T-helper 1 cell treated with Interleukin-12 subunit alpha and Interleukin-12 subunit beta and Interleukin-4 antibody, amounts not matched to agents 30 μg/mL and 1 μg/mL, for 36 hours (primary cell): ENCODE results near the gene PCDH12.

Experiments
- H3K27ac Mint-ChIP-seq: one replicate; pipeline ENCODE4 v1.8.0; 2021; ENCODE audit warnings: mild to moderate bottlenecking, mixed read lengths
- H3K27me3 Mint-ChIP-seq: one replicate; pipeline ENCODE4 v1.8.0; 2021; ENCODE audit warnings: low read depth, mixed read lengths
- H3K36me3 Mint-ChIP-seq: one replicate; pipeline ENCODE4 v1.8.0; 2021; ENCODE audit warnings: low read depth, mixed read lengths
- H3K4me1 Mint-ChIP-seq: one replicate; pipeline ENCODE4 v1.8.0; 2021; ENCODE audit warnings: low read depth, mixed read lengths
- H3K4me3 Mint-ChIP-seq: one replicate; pipeline ENCODE4 v1.8.0; 2021; ENCODE audit warnings: mild to moderate bottlenecking, moderate library complexity, mixed read lengths
- H3K9me3 Mint-ChIP-seq: one replicate; pipeline ENCODE4 v1.8.0; 2021; ENCODE audit warnings: mixed read lengths

The PCDH12 gene

DNA sequence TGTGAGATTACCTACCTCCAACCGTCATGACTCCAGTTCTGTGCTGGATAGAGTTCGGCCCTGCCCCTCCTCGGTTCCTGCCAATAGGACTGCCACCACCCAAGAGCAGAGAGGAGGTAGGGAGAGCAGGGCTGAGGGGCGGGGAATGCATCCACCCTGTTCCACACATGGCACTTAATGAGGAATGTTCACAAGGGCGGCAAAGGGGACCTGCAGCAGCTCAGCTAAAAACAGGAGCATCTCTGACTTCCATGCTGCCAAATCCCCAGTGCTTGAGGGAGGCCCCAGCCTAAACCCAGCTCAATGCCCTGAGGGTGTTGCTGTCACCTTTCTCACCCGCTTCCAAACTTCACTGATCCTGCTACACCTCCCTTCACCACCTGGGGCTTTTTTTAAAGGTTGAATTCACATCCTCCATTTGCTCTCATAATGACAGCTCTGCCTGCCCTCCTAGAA lies 42.1 kb downstream of the PCDH12 start:
- H3K27me3 Mint-ChIP-seq = peaks cover 49% of the 10 kb centered on the region
- H3K9me3 Mint-ChIP-seq = no peaks in the 10 kb centered on the region
- H3K4me3 Mint-ChIP-seq = no peak overlapping the region
- H3K27ac Mint-ChIP-seq = no peak overlapping the region
- H3K4me1 Mint-ChIP-seq = peaks cover 6% of the 10 kb centered on the region
- H3K36me3 Mint-ChIP-seq = peaks cover 2% of the 10 kb centered on the region

DNA sequence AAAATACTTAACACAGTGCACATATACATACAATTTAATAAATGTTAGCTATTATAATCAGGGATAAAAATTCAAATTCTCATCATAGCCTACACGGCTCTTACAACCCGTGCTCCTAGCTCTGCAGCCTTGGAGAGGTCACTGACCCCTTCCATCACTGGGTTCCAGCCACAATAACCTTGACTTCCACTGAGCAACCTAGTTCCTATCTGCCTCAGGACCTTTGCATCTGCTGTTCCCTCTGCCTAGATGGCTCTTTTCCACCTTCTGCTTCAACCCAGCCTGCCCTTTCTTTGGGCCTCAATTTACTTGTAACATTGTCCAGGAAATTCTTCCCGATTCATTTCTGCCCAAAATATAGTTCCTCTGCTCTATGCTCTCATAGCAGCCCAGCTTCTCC lies 43.2 kb downstream of the PCDH12 start:
- H3K9me3 Mint-ChIP-seq = no peaks in the 10 kb centered on the region
- H3K27me3 Mint-ChIP-seq = peaks cover 54% of the 10 kb centered on the region
- H3K4me1 Mint-ChIP-seq = peaks cover 6% of the 10 kb centered on the region
- H3K4me3 Mint-ChIP-seq = no peak overlapping the region
- no peak overlapping the region for H3K27ac Mint-ChIP-seq
- peaks cover 2% of the 10 kb centered on the region for H3K36me3 Mint-ChIP-seq

DNA sequence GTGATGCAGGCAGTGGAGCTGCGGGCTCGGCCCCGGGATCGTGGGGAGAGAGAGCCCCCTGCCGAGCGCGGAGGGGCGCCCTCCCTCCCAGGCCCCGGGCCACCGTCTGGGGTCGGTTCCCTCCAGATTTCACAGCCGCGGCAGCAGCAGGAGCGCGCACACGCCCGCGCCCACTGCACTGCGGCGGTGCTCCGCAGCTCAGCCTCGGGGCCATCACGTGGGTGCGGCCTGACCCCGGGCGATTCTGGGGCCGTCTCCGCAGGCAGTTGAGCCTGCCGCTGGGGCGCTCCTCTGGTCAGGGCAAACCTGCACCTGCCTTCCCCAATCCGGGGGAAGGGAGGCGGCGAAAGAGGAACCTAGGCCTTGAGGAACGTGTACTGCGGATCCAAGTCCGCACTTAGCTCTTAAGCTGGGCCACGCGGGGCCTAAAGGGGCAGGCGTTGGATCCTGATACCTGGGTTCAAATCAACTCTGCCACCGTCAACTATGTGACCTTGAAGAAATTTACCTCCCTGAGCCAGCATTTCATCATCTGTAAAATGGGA lies 43.7 kb downstream of the PCDH12 start:
- no peak overlapping the region for H3K4me3 Mint-ChIP-seq

DNA sequence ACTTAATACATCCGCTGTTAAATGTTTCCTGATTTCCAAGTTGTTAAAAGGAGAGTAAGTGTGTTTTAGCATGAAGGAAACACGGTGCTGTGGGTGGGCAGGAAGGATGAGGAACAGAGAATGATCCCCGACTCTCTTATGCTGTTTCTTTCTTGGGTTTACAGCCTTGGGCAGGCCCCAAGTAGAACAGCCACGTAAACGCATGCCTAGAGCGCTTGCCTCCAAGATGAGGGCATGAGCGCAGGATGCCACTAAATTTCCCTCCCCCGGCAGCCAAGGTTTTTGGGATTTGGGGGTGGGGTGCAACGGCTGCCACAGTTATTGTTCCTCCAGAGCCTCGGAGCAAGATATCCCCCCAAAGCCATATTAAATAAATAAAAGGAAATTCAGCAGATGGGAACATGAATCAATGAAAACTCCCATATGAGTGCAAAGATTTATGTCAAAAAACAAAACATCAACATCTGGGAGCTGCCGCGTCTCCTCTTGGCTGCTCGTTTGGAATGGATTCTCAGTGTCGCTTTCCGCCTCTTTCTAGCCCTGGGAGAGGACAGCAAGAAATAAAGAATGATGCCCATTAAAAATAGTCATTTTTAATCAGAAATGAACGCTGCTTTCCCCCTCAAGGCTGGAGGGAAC lies 44.3 kb downstream of the PCDH12 start:
- Mint-ChIP-seq H3K9me3 (no peaks in the 10 kb centered on the region), H3K27me3 (peaks cover 54% of the 10 kb centered on the region), H3K36me3 (peaks cover 2% of the 10 kb centered on the region), H3K4me1 (peaks cover 6% of the 10 kb centered on the region), H3K4me3 (peak overlapping the region; percentile 35), H3K27ac (no peak overlapping the region)

More for the DNA sequence above, 43.7 kb downstream of the PCDH12 start:
- Mint-ChIP-seq H3K27me3 (peaks cover 54% of the 10 kb centered on the region), H3K36me3 (peaks cover 2% of the 10 kb centered on the region), H3K4me1 (peaks cover 6% of the 10 kb centered on the region), H3K9me3 (no peaks in the 10 kb centered on the region), H3K27ac (no peak overlapping the region)

DNA sequence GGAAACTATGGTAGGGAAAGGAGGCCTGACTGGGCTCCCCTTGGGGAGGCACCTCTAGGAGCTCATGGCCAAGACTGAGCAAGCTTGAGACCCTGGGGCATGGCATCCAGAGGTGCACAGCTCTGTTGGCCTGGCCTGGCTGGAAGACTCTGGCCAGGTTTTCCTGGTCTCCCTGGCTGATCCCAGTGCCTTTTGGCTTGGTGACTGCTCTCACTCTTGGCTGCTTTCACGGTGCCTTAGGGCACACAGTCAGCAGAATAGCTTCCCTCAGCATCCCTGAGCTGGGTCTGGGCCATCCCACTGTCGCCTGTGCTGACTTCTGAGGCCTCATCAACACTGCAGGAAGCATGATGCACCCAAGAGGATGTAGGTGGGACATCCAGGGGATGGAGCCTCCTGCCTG lies 47.7 kb downstream of the PCDH12 start:
- Mint-ChIP-seq H3K4me3 (no peak overlapping the region), H3K27me3 (peaks cover 41% of the 10 kb centered on the region), H3K36me3 (peaks cover 2% of the 10 kb centered on the region), H3K27ac (no peak overlapping the region), H3K9me3 (no peaks in the 10 kb centered on the region), H3K4me1 (peaks cover 6% of the 10 kb centered on the region)

DNA sequence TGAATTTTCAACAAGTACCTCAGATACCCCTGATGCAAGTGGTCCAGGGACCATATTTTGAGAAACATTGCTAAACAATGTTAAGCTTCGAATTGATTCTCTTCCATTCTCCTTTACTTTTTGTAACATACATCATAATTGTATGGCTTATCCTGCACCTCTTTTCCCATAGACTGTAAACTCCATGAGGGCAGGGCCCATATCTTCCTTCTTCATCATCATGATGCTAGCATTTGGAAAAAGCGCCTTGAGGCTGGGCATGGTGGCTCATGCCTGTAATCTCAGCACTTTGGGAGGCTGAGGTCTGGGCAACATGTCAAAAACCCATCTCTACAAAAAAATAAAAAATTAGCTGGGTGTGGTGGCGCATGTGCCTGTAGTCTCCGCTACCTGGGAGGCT lies 48.8 kb downstream of the PCDH12 start:
- Mint-ChIP-seq H3K9me3 (no peaks in the 10 kb centered on the region), H3K27ac (no peak overlapping the region)

DNA sequence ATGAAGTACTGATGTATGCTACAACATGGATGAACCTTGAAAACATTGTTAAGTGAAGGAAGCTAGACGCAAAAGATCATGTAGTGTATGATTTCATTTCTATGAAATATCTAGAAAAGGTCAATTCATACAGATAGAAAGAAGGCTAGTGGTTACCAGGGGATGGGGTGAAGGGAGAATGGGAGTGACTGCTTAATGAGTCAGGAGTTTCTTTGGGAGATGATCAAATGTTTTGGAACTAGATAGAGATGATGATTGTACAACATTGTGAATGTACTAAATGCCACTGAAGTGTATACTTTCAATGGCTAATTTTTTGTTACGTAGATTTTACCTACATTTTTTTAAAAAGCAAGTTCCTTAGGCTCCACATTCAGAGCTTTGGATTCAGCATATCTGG lies 49.2 kb downstream of the PCDH12 start:
- Mint-ChIP-seq H3K4me1 (peaks cover 6% of the 10 kb centered on the region), H3K4me3 (no peak overlapping the region), H3K27ac (no peak overlapping the region), H3K36me3 (no peaks in the 10 kb centered on the region), H3K9me3 (no peaks in the 10 kb centered on the region), H3K27me3 (peaks cover 30% of the 10 kb centered on the region)

More for the DNA sequence above, 48.8 kb downstream of the PCDH12 start:
- H3K27me3 Mint-ChIP-seq = peaks cover 32% of the 10 kb centered on the region
- no peak overlapping the region for H3K4me3 Mint-ChIP-seq
- no peaks in the 10 kb centered on the region for H3K36me3 Mint-ChIP-seq
- peaks cover 6% of the 10 kb centered on the region for H3K4me1 Mint-ChIP-seq

DNA sequence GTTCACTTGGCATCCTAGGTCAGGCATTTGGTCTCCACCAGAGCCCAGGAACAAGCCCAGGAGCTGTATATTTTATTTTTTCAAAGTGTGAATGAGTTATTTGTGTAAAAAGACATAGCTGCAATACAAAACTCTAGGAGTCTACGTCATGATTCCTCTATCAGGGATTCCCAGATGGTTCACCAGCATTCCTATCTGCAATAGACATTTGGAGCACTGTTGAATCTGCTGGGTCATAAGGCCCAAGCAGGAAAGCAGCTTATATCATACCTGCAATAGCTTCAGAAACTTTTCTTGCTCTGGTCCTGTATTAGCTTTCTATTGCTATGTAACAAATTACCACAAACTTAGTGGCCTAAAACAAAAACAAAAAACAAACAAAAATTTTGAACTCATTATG lies 51.0 kb downstream of the PCDH12 start:
- Mint-ChIP-seq H3K4me1 (no peaks in the 10 kb centered on the region), H3K4me3 (no peak overlapping the region), H3K27me3 (peaks cover 18% of the 10 kb centered on the region), H3K36me3 (no peaks in the 10 kb centered on the region), H3K9me3 (no peaks in the 10 kb centered on the region), H3K27ac (no peak overlapping the region)

DNA sequence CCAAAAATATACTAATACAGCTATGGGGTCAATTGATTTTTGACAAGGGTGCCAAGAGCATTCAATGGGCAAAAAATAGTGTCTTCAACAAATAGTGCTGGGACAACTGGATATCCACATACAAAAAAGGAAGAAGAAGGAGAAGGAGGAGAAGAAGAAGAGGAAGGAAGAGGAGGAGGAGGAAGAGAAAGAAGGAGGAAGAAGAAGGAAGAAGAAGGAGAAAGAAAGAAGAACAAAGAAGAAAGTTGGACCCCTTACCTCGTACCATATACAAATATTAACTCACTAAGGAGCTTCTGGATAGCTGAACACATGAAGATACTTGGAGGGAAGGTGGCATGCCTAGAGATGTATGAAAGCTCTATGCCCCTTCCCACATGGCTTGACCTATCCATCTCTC lies 51.5 kb downstream of the PCDH12 start:
- no peaks in the 10 kb centered on the region for H3K4me1 Mint-ChIP-seq

DNA sequence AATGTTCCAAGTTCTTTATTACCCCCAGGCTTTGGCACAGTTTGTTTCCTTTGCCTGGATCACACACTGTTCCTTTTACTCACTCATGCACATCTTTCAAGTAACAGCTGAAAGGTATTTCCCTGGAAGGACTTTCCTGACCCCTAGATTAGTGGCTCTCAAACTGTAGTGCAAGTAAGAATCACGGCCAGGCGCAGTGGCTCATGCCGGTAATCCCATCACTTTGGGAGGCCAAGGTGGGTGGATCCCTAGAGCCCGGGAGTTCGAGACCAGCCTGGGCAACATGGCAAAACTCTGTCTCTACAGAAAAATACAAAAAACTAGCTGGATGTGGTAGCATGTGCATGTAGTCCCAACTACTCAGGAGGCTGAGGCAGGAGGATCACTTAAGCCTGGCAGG lies 53.5 kb downstream of the PCDH12 start:
- no peak overlapping the region for H3K27ac Mint-ChIP-seq
- H3K4me1 Mint-ChIP-seq = no peaks in the 10 kb centered on the region
- H3K27me3 Mint-ChIP-seq = peaks cover 21% of the 10 kb centered on the region
- no peaks in the 10 kb centered on the region for H3K36me3 Mint-ChIP-seq
- no peaks in the 10 kb centered on the region for H3K9me3 Mint-ChIP-seq
- H3K4me3 Mint-ChIP-seq = no peak overlapping the region

More for the DNA sequence above, 51.5 kb downstream of the PCDH12 start:
- Mint-ChIP-seq H3K27ac (no peak overlapping the region), H3K36me3 (no peaks in the 10 kb centered on the region), H3K4me3 (no peak overlapping the region), H3K9me3 (no peaks in the 10 kb centered on the region), H3K27me3 (peaks cover 23% of the 10 kb centered on the region)

DNA sequence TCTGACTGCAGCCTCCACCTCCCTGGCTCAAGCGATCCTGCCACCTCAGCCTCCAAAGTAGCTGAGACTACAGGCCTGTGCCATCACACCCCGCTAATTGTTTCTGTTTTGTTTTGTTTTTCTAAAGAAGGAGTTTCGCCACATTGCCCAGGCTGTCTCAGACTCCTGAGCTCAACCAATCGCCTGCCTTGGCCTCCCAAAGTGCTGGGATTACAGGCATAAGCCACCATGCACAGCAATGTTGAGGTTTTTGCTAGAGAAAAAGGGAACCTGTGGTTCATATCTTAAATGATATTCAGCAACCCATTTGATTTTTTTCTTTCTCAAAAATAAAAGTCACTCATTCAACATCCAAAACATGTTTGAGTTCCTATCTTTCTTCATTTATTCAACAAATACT lies 54.7 kb downstream of the PCDH12 start:
- Mint-ChIP-seq H3K9me3 (no peaks in the 10 kb centered on the region), H3K4me1 (no peaks in the 10 kb centered on the region), H3K27ac (no peak overlapping the region), H3K4me3 (no peak overlapping the region), H3K36me3 (no peaks in the 10 kb centered on the region), H3K27me3 (peaks cover 27% of the 10 kb centered on the region)

DNA sequence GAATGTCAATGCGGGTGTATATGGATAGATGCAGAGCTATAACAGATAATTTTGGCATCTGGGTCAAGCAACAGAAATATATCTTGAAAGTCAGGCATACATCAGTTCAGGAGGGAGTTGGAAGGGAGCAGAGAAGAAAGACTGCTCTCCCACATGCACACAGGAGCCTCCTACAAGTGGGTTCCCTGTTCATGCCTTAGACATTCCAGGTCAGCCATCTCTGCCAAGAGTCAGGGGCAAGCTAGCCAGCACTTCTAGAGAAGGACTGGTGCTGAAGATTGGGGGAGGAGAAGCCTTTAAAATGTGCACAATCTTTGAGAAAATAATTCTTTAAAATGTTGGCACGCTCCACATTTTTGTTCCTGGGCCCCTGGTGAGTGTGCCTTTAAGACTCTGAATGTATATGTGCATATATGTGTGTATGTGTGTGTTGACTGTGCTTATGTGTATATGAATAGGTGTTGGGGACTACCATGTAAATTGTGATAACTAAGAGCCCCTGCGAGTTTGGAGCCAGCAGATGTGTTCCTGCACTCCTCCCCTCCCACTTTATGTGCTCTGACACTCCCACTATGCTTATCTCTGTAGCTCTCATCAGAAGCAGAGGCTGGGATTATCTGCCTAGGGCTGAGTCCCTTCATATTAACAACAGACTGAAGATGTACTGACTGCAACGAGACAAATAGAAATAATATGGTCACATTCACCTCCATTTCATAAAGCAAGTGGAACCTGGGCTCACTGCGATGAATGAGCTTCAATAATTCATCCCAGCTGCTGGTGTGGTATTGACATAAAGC lies 55.8 kb downstream of the PCDH12 start:
- no peaks in the 10 kb centered on the region for H3K4me1 Mint-ChIP-seq
- H3K27ac Mint-ChIP-seq = no peak overlapping the region

DNA sequence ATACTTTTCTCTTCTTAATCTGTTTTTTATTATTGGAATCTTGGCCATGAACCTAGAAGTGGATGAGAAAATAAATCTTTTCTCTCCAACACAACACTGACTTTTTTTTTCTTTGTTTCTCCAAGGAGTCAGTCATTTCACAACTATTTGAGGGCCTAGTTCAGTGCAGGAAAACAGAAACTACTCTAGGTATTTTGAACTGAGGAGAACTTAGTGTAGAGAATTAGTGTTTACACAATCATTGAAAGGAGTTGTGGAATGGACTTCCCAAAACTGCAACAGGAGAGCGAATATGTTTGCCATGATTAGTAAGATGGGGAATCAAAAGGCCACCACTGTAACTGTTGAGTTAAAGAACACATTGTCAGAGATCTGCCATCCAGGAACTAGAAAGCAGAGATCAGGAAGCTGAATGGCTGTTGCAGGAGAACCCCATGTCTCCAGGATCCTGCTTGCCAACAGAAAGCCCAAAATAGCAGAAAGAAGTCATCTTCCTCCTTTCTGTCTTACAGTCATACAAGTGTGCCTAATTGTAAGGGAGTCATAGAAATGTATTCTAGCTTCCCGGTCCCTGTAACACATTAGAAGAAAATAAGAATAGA lies 59.5 kb downstream of the PCDH12 start:
- Mint-ChIP-seq H3K36me3 (no peaks in the 10 kb centered on the region), H3K4me1 (no peaks in the 10 kb centered on the region), H3K9me3 (no peaks in the 10 kb centered on the region), H3K27me3 (peaks cover 34% of the 10 kb centered on the region), H3K27ac (no peak overlapping the region), H3K4me3 (no peak overlapping the region)

More for the DNA sequence above, 55.8 kb downstream of the PCDH12 start:
- peaks cover 28% of the 10 kb centered on the region for H3K27me3 Mint-ChIP-seq
- H3K4me3 Mint-ChIP-seq = no peak overlapping the region
- H3K36me3 Mint-ChIP-seq = no peaks in the 10 kb centered on the region
- H3K9me3 Mint-ChIP-seq = no peaks in the 10 kb centered on the region

DNA sequence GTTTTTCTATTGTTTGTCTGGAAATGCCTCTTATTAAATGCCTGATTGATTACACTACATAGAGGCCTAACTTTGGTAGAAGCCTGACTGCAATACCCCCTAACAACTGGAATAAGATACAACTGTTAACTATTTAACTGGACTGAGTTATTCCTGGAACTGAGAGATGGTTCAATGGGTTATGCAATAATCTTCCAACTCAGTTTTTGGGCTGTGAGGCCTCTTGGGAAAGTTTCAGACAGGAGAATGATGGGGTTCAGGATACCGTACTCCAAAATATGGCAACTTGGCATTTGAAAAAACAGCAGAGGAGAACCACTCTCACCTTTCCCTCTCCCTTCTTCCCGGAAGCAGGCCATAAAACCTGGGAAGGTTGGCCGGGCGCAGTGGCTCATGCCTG lies 60.6 kb downstream of the PCDH12 start:
- H3K27me3 Mint-ChIP-seq = peaks cover 32% of the 10 kb centered on the region
- no peaks in the 10 kb centered on the region for H3K36me3 Mint-ChIP-seq
- no peak overlapping the region for H3K27ac Mint-ChIP-seq
- no peaks in the 10 kb centered on the region for H3K4me1 Mint-ChIP-seq
- no peak overlapping the region for H3K4me3 Mint-ChIP-seq
- H3K9me3 Mint-ChIP-seq = no peaks in the 10 kb centered on the region
